COLO668 (cell line): Measurements from ENCODE around the gene NHSL1.

Source experiments
- DNase-seq: peaks from one replicate; lab custom pipeline; 2025; ENCODE audit not compliant: unreplicated experiment; lab: John Stamatoyannopoulos, UW

Gene NHSL1

DNA sequence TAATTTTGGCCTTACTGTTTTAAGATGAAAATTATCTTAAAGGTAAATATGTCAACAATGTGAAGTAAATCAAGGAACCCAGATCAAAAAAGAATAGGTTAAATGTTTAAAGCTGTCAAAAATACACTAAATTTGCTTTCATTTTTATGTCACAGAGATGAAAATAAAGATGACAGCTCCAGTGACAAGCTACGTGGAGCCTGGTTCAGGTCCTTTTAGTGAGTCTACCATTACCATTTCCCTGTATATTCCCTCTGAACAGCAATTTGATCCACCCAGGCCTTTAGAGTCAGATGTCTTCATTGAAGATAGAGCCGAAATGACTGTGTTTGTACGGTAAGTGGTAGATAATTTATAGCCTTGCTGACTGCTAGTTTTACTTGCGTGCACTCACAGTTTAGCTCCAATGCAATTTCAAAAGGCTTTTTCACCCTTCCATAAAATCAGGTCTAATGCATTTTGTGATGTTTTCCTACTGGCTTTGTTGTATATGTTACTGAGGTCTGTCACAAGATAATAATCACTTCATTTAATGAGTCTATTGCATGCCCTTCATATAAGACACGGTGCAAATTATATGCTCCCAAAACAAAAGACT lies 93.4 kb downstream of the NHSL1 start:
- no peak for DNase-seq

- peak; percentile 29 for DNase-seq
These were observed 94.5 kb downstream of the NHSL1 start for GRCh38 chr6:138404666-138405337.

- DNase-seq = peak; percentile 94
These were observed 95.3 kb downstream of the NHSL1 start, which contains the start of gene HEBP2 for GRCh38 chr6:138403801-138404665. HEBP2 (plus strand) TSS chr6:138404223; CDS start chr6:138404496, 273 bp downstream.

DNA sequence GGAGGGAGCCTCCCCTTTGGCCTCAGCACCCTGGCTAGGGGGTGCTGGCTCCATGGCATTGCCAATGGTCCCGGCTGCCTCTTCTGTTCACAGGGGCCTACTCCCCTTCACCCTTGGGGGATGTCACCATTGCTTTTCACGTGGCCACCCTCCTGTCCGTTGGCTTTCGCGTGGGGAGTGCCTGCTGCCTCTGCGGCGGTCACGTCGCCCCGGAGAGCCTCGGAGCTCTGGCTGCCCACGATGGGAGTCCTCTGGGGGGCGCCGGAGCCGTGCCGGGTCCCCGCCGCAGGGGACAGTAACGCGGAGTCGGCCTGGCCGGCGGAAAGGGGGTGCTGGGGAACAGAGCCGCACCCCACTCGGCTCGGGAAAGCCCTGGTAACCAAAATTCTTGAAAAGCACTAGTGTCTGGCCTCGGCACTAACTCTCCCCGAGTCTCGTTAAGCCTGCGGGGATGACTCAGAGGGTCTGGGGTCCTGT lies 95.9 kb downstream of the NHSL1 start:
- DNase-seq = peak; percentile 40

- DNase-seq = no peak
These were observed 96.5 kb downstream of the NHSL1 start for GRCh38 chr6:138402838-138403187.

- no peak for DNase-seq
These were observed 97.1 kb downstream of the NHSL1 start for GRCh38 chr6:138401960-138402837.

DNA sequence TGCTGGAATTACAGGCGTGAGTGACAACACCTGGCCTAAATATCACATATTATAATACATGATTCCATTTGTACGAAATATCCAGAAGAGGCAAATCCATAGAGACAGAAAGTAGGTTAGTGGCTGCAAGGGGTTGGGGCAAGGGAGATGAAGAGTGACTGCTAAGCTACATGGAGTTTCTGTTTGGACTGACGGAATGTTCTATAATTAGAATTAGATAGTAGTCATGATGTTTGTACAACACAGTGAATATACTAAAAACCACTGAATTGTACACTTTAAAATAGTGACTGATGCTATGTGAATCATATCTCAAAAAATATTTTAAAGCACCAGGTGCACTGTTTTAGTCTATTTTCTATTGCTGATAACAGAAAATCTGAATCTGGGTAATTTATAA lies 99.0 kb downstream of the NHSL1 start:
- no peak for DNase-seq

- no peak for DNase-seq
These were observed 101.9 kb downstream of the NHSL1 start for GRCh38 chr6:138397128-138398122.

DNA sequence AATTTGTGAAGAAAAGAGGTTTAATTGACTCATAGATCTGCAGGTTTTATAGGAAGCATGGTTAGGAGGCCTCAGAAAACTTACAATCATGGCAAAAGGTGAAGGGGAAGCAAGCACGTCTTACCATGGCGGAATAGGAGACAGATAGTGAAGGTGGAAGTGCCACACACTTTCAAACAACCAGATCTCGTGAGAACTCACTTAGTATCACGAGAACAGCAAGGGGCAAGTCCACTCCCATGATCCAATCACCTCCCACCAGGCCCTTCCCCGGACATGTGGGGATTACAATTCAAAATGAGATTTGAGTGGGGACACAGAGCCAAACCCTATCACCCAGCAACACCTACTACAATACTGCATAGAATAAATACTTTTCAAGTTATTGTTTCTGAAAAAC lies 102.6 kb downstream of the NHSL1 start:
- no peak for DNase-seq

DNA sequence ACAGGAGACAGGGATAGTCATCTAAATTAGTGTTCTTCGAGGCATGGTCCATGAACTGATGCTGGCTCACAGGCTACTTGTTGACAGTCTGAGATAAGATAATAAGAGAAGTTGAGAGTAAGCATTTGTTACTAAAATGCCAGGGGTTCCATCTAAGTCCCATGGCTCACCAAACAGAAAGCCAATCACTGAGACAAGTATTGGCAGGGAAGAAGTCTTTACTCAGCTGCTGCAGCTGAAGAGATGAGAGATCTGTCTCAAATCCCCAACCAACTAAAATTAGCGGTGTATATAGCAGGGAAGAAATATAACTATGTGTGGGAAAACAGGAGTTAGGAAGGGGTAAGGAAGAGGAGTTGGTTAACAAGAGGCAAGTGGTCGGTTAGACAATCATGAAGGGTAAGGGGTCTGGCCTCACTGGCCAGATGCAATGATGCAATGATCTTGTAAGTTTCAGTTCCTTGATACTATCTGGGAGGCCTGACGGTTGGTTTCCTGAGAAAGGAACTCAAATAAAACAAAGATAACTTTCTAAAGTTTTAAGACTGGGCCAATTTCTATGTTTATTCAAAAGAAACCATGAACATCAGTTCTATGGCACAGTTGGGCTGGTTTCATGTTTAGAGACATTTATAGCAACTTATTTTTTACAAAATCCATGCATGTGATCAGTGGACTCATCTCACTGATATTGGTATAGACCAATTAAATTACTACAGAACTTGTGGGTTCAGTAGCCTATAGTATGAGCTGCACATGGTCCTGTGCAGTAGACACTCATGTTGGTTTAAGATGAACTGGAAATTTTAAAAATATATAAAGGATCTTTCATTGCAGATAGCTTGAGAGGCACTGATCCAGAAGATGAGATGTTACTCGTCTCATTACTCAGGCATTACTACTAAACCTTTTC lies 105.2 kb downstream of the NHSL1 start:
- no peak for DNase-seq

DNA sequence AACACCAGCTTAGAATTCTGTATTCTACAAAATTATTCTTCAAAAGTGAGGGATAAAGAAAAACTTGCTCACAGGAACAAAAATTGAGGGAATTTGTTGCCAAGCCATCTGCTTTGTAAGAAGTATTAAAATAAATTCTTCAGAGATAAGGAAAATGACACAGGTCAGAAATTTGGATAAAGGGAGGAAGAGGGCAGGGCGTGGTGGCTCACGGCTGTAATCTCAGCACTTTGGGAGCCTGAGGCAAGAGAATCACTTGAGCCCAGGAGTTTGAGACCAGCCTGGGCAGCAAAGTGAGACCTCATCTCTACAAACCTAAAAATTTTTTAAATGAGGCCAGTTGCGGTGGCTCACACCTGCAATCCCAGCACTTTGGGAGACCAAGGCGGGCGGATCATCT lies 109.7 kb downstream of the NHSL1 start:
- no peak for DNase-seq

DNA sequence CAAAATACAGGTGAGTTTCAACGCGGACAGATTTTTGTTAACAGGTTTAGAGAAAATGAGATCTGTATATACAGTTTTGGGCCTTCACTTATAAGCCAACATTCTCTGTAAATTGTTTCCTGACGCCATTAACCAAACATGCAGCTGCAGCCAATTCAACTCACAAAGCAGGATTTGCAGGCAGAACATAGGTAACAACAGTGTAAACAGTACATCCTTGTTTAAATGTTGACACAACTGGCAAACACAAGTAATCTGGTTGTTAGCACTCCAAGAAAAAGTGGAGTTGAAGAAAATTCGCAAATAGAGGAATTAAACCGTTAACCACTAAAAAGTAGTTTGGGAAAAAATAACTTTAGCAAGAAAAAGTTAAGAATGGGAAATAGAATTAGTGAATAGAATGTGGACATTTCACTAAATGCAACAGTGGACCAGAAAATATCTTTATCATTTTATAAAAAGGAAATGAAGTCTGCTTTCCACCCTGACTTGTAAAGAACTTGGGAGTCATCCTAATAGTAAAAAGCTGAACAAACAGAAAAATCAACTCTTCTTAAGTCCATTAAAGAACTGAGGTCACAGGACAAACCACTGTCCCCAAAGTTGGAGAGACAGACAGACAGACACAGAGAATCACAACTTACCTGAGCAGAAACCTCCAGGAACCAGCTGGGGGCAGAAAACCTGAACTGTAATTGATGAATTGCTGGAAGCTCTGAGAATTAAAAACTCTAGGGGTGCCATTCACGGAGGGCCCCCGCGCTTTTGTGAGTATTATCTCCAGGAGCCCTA lies 111.5 kb downstream of the NHSL1 start:
- peak; percentile 14 for DNase-seq

GRCh38 chr6:138386897-138387296 lies 112.4 kb downstream of the NHSL1 start:
- no peak for DNase-seq

GRCh38 chr6:138383776-138384175 lies 115.5 kb downstream of the NHSL1 start:
- no peak for DNase-seq

- DNase-seq = peak; percentile 6
These were observed 116.6 kb downstream of the NHSL1 start for GRCh38 chr6:138382498-138383265.

- no peak for DNase-seq
These were observed 120.8 kb downstream of the NHSL1 start for GRCh38 chr6:138378463-138378862.

DNA sequence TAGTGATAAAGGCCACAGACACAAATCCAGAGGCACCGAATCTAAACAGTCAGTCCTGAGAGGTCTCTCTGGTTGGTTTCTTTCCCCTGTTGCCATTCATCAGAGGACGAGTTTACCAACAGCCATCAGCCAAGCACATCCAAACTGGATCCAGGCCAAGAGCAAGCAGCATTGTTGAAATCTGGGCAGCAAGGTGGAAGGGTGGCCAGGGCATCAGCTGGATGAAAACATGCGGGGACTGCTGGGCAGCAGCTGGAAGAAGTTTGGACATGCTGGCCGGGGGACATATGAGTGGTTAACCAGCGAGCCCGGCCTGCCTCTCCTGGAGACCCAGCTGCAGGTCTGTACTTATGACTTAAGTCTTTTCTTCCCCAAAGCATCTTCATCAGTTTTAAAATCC lies 121.5 kb downstream of the NHSL1 start, which contains the start of gene SMIM28:
TSS of gene SMIM28 (plus strand) at position 62 of the 400 bp plus-strand sequence. CDS start at position 230, 168 bp downstream.
- DNase-seq = no peak
